Nephron progenitor cell (in vitro differentiated cells): ENCODE measurements around the gene FUBP3.

Source experiments
- DNase-seq: peaks from one replicate; pipeline ENCODE4 v3.0.0; 2021
- H3K27ac Mint-ChIP-seq: 2 replicates; pipeline ENCODE4 v1.8.0; 2021; ENCODE audit warnings: mild to moderate bottlenecking, moderate library complexity, mixed read lengths
- H3K27me3 Mint-ChIP-seq: 2 replicates; pipeline ENCODE4 v1.8.0; 2021; ENCODE audit warnings: mild to moderate bottlenecking, low read depth, mixed read lengths; ENCODE audit not compliant: poor library complexity
- H3K36me3 Mint-ChIP-seq: 2 replicates; pipeline ENCODE4 v1.8.0; 2021; ENCODE audit warnings: low read depth, mixed read lengths
- H3K4me1 Mint-ChIP-seq: 2 replicates; pipeline ENCODE4 v1.8.0; 2021; ENCODE audit warnings: mixed read lengths
- H3K4me3 Mint-ChIP-seq: 2 replicates; pipeline ENCODE4 v1.8.0; 2021; ENCODE audit warnings: mild to moderate bottlenecking, moderate library complexity, mixed read lengths
- H3K9me3 Mint-ChIP-seq: 2 replicates; pipeline ENCODE4 v1.8.0; 2021; ENCODE audit warnings: mild to moderate bottlenecking, moderate library complexity, mixed read lengths
- CTCF ChIP-seq: fragments of 200-600 bp; sonication (generic); IDR thresholded peaks from 2 replicates; pipeline ENCODE4 v1.5.0; 2021; ENCODE audit warnings: antibody characterized with exemption

FUBP3 gene

DNA sequence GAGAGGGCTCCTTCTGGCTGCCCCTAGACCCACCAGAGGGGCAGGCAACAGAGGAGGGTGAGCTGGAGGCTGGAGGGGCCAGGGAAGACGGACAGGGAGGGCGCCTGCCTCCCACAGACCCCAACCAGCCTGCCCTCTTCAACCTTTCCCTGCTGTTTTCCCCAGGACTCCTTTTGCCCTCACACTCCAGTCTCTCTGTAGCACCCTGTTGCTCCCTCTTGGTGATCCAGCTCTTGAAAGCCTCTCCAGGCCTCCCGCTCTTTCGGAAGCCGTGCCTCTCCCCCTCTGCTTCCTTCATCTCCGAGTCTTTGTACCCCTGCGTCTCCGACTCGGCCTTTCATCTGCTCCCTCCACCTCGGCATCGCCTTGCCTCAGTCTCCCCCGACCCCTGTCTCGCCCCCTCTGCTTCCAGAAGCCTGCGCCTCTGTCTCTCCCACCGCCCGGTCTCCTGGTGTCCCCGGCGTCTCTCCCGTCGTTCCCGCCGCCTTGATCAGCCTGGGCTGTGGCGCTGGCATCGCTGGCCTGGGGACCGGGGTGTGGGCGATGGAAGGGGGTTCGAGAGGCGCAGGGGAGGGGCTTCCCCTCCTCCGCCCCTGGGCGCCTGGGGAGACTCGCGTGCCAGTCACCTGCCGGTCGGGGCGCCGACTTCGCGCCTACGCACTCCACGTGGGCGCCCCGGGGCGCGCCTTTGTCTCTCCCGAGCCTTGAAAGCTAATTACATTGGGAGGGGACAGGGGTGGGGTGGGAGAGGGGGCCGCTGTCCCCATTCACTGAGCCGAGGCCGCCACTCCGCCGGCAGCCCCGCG, 79.7 kb downstream of the FUBP3 start:
- peaks cover 100% of the 10 kb centered on the region for H3K27me3 Mint-ChIP-seq
- no peak overlapping the region for H3K27ac Mint-ChIP-seq

DNA sequence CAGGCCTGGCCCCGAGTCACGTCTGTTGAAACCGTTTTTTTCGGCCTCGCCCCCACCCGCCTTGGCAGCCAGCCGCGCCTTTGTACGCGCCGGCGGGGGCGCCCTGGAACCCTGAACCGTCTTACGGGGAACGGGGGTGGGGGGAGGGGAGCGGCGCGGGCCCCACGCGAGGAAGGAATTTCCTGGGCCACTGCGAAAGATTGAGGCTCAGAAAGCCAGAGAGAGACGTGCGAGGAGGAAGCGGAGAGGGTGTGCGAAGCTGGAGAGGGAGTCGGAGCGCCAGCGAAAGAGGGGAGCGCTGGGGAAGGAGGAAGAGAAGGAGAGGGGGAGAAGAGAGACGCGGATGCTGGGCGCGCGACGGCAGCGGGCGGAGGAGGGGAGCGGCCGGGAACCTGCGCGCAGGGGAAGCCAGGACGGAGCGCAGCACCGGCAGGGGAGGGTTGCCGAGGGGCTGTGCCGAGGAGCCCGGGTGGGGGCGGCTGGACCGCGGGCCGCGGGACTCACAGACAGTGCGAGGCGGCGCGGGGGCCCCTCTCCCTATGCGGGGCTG, 80.4 kb downstream of the FUBP3 start:
- peaks cover 11% of the 10 kb centered on the region for H3K4me1 Mint-ChIP-seq
- H3K36me3 Mint-ChIP-seq, result no peaks in the 10 kb centered on the region
- peaks cover 26% of the 10 kb centered on the region for H3K9me3 Mint-ChIP-seq
- H3K4me3 Mint-ChIP-seq, result peak overlapping the region; percentile 69
- TF ChIP-seq CTCF, result no peak
- peak; percentile 42 for DNase-seq
- H3K27ac Mint-ChIP-seq, result no peak overlapping the region
- peaks cover 100% of the 10 kb centered on the region for H3K27me3 Mint-ChIP-seq

More for the DNA sequence above, 79.7 kb downstream of the FUBP3 start:
- Mint-ChIP-seq H3K4me1 (peaks cover 11% of the 10 kb centered on the region), H3K36me3 (no peaks in the 10 kb centered on the region), H3K9me3 (peaks cover 26% of the 10 kb centered on the region), H3K4me3 (peak overlapping the region; percentile 32)
- TF ChIP-seq CTCF, result no peak
- DNase-seq, result no peak

- no peak for DNase-seq
- no peak overlapping the region for H3K27ac Mint-ChIP-seq
- H3K9me3 Mint-ChIP-seq, result peaks cover 26% of the 10 kb centered on the region
- no peak for TF ChIP-seq CTCF
- H3K4me1 Mint-ChIP-seq, result peaks cover 14% of the 10 kb centered on the region
- no peaks in the 10 kb centered on the region for H3K36me3 Mint-ChIP-seq
- H3K4me3 Mint-ChIP-seq, result peak overlapping the region; percentile 62
- peaks cover 100% of the 10 kb centered on the region for H3K27me3 Mint-ChIP-seq
These were observed 80.9 kb downstream of the FUBP3 start for GRCh38 chr9:130660326-130660682.

DNA sequence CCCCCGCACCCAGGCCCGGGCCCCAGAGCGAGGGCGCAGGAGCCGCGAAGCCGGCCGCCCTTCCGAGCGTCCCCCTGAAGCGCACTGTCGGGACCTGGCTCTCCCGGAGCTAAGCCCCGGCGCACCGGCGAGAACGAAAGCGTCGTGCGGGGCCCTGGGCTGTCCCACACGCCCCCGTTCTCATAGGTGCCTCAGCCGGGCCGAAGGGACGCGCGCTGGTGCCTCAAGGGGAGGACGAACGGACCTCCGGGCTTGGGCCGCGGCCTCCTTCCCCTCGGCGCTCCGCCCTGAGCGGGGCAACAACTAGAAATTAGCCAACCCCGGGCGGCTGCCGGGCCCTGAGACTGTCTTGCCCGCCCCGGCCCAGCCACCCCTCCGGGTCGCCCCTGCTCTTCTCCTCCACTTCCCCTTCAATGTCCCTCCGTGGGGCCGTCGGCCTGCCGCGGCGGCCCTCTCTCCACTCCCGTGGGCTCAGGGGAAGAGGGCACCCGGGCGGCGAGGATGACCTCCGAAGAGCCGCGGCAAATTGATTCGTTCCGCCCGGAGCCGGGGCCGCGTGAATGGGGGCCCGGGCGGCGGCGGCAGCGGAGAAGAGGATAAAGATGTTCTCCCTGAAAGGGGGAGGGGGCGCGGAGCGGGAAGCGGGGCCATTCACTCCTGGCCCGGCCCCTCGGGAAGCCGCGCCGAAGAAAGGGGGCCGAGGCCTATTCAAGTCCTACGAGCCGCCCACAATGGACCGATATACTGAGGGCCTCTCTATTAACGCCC, 81.5 kb downstream of the FUBP3 start:
- Mint-ChIP-seq H3K27me3 (peaks cover 100% of the 10 kb centered on the region), H3K4me1 (peaks cover 19% of the 10 kb centered on the region), H3K9me3 (peaks cover 26% of the 10 kb centered on the region), H3K4me3 (peak overlapping the region; percentile 49), H3K27ac (no peak overlapping the region), H3K36me3 (no peaks in the 10 kb centered on the region)
- peak; percentile 67 for DNase-seq
- TF ChIP-seq CTCF, result no peak

- H3K27me3 Mint-ChIP-seq, result peaks cover 100% of the 10 kb centered on the region
These were observed 82.2 kb downstream of the FUBP3 start for GRCh38 chr9:130661451-130662098.

More at GRCh38 chr9:130661451-130662098, 82.2 kb downstream of the FUBP3 start:
- Mint-ChIP-seq H3K36me3 (no peaks in the 10 kb centered on the region), H3K9me3 (peaks cover 23% of the 10 kb centered on the region), H3K4me1 (peaks cover 23% of the 10 kb centered on the region), H3K27ac (no peak overlapping the region), H3K4me3 (peak overlapping the region; percentile 36)
- peak; percentile 37 for DNase-seq
- TF ChIP-seq CTCF, result no peak
